ENCODE results near the gene ZC3H12D. TPM values are rescaled to one million over a fixed set of nuclear protein-coding genes. Genes with fewer than 3 reads are reported as not detected.

The ZC3H12D gene
- total and polyA plus RNA-seq, 2 donors (not counting 1 experiment from before 2014, with no cell fraction given): 63.1 to 190 TPM

- Histone ChIP-seq H3K79me2 (ENCODE audit: control insufficient read depth, insufficient read depth, low read length) (peaks cover 100% of the 10 kb centered on the region), H3K4me1 (ENCODE audit: control insufficient read depth in 2 of 2, insufficient read depth in 2 of 2, low read length in 2 of 2) (peaks cover 89 to 98% of the 10 kb centered on the region in 2 donors), H3K27ac (ENCODE audit: low read length in 2 of 2) (peak overlapping the region; percentile 67 to 84), H3K36me3 (replicated peaks in 1 of 2; ENCODE audit: control extremely low read depth in 1 of 2, control insufficient read depth in 1 of 2, extremely low read depth in 1 of 2, insufficient read depth in 2 of 2, low read length in 1 of 2) (peaks cover 4 to 68% of the 10 kb centered on the region in 2 experiments), H3K9ac (ENCODE audit: low read length) (peak overlapping the region; percentile 48), H4K20me1 (ENCODE audit: control insufficient read depth, insufficient read depth, low read length, poor library complexity, severe bottlenecking) (peaks cover 14% of the 10 kb centered on the region), H2AFZ (ENCODE audit: insufficient read depth, low read depth, low read length, poor library complexity, severe bottlenecking) (no peak overlapping the region), H3K4me2 (replicated peaks; ENCODE audit: low read depth, low read length, poor library complexity, severe bottlenecking) (peak overlapping the region; percentile 74), H3K27me3 (replicated peaks in 1 of 4; ENCODE audit: control extremely low read depth in 1 of 4, control insufficient read depth in 3 of 4, insufficient read depth in 4 of 4, low read length in 3 of 4) (no peaks in the 10 kb centered on the region), H3K4me3 (ENCODE audit: control extremely low read depth in 1 of 5, extremely low read depth in 1 of 5, insufficient read depth in 1 of 5, low read depth in 2 of 5, low read length in 4 of 5) (peak overlapping the region in 4 of 5 experiments; percentile 5 to 55 (median 25)), H3K9me3 (ENCODE audit: control extremely low read depth in 1 of 3, control insufficient read depth in 2 of 3, insufficient read depth in 1 of 3, low read length in 2 of 3) (peaks cover 0 to under 1% (median 0%) of the 10 kb centered on the region in 3 donors)
- Mint-ChIP-seq H3K27me3 (no peaks in the 10 kb centered on the region), H3K27ac (peak overlapping the region; percentile 94), H3K4me3 (peak overlapping the region; percentile 89), H3K4me1 (peaks cover 84% of the 10 kb centered on the region), H3K9me3 (ENCODE audit: insufficient read depth) (no peaks in the 10 kb centered on the region)
- TF ChIP-seq CTCF (IDR thresholded peaks at IDR 0.05): no peak
- TF ChIP-seq EZH2 (IDR thresholded peaks at IDR 0.05; ENCODE audit: borderline replicate concordance, insufficient read depth, low read depth, low read length, poor library complexity, severe bottlenecking): no peak
- ChIA-PET CTCF (interaction anchor here (0.6 to 5.9 kb wide), 15 partner anchors 9 to 446 kb away, joined by 3 to 60 read pairs (median 7); partner anchors contain the start of gene ZC3H12D), POLR2A (interaction anchor here (1.0 to 3.3 kb wide), 4 partner anchors 15 to 55 kb away, joined by 3 to 23 read pairs (median 8); no protein-coding TSS in a partner anchor)
- ATAC-seq (ENCODE audit: low read depth) (peak; percentile 39), DNase-seq (no peak)
- intact Hi-C loops (cut with micrococcal nuclease): loop anchor here (5.0 kb wide), 1 partner anchor 712 kb away; no protein-coding TSS in a partner anchor
- WGBS (ENCODE audit: insufficient coverage): 74% methylated on average over 26 of the region's 30 CpGs
Measured at GRCh38 chr6:149474108-149474935, 10.5 kb downstream of the ZC3H12D start.

Data from B cell (primary cell).